Suprapubic skin (tissue), 3 donors: ENCODE results near the gene PNPLA2.

Experiments
- EP300 ChIP-seq: sonication (generic); formaldehyde crosslinking; IDR thresholded peaks from one replicate; pipeline ENCODE4 v1.6.1; 2017; ENCODE audit warnings: antibody characterized with exemption
- POLR2A ChIP-seq, 2 donors: fragments of 450-650 bp; IDR thresholded peaks; one replicate each; pipeline ENCODE4 v1.6.1; 2017; ENCODE audit warnings: antibody characterized with exemption in 2 of 2, mild to moderate bottlenecking in 2 of 2, moderate library complexity in 2 of 2
- TF ChIP-seq, protein P1 (sequence below), 2 donors: fragments of 200-600 bp in 1 of 2; fragments of 450-650 bp in 1 of 2; sonication (generic) in 1 of 2; IDR thresholded peaks; one replicate each; pipeline ENCODE4 v1.5.1; 2016 to 2019; ENCODE audit warnings: antibody characterized with exemption in 2 of 2, mild to moderate bottlenecking in 1 of 2, moderate library complexity in 1 of 2

DNA sequence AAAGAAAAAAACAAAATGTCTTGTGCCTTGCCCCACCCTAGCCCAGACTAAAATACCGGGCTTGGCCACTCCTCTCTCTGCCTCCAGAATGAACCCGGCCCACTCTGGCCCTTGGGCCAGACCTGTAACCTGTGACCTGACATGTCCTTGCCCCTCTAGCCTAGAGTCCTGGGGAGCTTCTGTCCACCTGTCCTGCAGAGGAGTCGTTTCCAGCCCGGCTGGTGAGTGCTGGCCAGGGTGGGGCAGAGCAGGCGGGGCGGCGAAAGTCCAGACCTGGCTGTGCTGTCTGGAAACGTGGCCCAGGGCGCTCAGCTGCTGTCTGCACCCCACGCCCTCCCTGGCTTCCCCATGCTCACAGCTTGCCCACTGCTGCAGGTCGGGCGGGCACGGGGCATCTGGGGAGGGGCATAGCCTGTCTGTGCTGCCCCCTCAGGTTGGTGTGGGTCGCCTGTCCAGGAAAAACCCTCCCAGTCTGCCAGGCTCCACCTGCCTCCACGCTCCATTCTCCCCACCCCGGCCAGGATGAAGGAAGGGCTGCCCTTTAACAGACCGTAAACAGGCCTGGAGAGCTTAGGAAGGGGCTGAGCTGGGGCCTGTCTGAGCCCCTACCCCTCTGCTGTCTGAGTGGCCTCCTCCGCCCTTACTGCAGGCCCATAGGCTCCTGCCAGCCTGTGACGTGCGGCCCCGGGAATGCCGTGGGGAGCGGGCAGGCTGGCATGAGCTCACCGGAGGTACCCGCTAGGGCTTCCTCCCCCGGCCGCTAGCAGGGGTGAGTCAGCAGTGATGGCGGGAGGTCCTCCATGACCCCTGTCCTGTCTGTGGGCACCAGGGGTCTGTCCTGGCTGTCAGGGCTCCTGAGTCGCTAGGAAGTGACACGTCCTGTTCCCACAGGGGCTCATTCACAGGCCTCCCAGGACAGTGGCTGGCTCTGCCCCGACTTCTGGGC lies 15.9 kb downstream of the PNPLA2 start:
- TF ChIP-seq, protein P1, sequence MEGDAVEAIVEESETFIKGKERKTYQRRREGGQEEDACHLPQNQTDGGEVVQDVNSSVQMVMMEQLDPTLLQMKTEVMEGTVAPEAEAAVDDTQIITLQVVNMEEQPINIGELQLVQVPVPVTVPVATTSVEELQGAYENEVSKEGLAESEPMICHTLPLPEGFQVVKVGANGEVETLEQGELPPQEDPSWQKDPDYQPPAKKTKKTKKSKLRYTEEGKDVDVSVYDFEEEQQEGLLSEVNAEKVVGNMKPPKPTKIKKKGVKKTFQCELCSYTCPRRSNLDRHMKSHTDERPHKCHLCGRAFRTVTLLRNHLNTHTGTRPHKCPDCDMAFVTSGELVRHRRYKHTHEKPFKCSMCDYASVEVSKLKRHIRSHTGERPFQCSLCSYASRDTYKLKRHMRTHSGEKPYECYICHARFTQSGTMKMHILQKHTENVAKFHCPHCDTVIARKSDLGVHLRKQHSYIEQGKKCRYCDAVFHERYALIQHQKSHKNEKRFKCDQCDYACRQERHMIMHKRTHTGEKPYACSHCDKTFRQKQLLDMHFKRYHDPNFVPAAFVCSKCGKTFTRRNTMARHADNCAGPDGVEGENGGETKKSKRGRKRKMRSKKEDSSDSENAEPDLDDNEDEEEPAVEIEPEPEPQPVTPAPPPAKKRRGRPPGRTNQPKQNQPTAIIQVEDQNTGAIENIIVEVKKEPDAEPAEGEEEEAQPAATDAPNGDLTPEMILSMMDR (IDR thresholded peaks at IDR 0.05), result no peak
- TF ChIP-seq POLR2A (IDR thresholded peaks at IDR 0.05) (no peak), EP300 (no peak)
